22Rv1 (cell line): ENCODE results near the gene CDC42EP5.
A peak's percentile ranks its signal among the peaks of the same experiment; 100 is the strongest.

ENCODE experiments used
- H3K27ac ChIP-seq: fragments of 450-650 bp; 2 replicates; pipeline ENCODE4 v1.5.1; 2017
- ZFX ChIP-seq: fragments of 450-650 bp; IDR thresholded peaks from 2 replicates; pipeline ENCODE4 v1.6.1; 2017; ENCODE audit warnings: antibody characterized with exemption, borderline replicate concordance
- TF ChIP-seq, protein P1 (sequence below): fragments of 450-650 bp; IDR thresholded peaks from 2 replicates; pipeline ENCODE4 v1.5.1; 2017; ENCODE audit warnings: mild to moderate bottlenecking

Gene CDC42EP5

DNA sequence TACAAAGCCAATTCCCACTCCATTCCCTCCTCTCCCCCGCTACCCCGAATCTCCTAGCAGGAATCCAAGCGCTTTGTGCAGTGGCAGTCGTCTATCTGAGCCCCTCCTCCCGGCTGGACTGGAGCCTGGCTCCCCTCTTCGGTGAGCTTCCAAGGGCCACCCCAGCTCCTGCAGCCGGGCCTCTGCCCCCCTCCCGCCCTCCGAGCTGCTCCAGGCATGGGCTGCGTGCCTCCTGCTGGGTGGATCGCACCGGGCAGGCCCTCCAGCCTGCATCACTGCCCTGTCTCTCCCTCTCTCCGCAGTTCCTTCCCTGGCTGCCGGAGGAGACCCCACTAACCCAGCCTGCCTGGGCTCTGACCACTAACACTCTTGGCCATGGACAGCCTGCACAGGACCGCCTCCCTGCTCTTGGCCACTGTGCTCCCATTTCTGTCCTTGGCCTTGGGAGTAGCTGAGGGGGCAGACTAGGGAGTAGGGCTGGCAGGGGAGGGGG, 37.0 kb downstream of the CDC42EP5 start:
- no peak overlapping the region for H3K27ac ChIP-seq
- TF ChIP-seq ZFX, result no peak
- TF ChIP-seq, protein P1, sequence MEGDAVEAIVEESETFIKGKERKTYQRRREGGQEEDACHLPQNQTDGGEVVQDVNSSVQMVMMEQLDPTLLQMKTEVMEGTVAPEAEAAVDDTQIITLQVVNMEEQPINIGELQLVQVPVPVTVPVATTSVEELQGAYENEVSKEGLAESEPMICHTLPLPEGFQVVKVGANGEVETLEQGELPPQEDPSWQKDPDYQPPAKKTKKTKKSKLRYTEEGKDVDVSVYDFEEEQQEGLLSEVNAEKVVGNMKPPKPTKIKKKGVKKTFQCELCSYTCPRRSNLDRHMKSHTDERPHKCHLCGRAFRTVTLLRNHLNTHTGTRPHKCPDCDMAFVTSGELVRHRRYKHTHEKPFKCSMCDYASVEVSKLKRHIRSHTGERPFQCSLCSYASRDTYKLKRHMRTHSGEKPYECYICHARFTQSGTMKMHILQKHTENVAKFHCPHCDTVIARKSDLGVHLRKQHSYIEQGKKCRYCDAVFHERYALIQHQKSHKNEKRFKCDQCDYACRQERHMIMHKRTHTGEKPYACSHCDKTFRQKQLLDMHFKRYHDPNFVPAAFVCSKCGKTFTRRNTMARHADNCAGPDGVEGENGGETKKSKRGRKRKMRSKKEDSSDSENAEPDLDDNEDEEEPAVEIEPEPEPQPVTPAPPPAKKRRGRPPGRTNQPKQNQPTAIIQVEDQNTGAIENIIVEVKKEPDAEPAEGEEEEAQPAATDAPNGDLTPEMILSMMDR, result no peak

DNA sequence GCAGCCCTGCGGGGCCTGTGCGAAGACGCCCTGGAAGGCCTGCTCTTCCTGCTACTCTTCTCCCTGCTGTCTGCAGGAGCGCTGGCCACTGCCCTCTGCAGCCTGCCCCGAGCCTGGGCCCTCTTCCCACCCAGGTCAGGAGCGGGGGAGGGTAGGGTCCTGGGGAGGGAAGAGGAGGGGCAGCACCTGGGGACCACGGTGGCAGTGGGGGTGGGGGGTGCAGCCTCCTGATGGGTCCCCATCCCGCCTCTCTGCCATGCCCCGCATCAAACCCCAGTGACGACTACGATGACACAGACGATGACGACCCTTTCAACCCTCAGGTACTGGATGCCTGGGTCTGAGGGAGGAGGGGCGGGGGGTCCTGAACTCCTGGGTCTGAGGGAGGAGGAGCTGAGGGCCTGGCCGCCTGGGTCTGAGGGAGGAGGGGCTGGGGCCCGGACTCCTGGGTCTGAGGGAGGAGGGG, 37.5 kb downstream of the CDC42EP5 start:
- no peak overlapping the region for H3K27ac ChIP-seq
- TF ChIP-seq, protein P1, result no peak
- no peak for TF ChIP-seq ZFX

DNA sequence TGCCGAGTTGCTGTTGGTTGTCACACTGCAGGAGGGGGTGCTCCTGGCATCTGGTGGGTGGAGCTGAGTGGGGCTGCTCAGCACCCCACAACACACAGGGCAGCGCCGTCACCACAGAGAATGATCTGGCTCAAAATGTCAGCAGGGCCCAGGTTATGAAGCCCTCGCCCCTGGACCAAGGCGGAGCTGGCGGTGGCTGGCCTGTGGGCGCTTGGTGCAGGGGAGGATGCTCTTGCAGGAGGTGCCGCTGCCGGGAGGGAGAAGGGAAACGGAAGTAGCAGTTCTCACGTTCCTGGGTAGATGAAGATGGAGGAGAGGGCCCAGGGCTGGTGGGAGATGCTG, 38.3 kb downstream of the CDC42EP5 start:
- TF ChIP-seq ZFX, result no peak
- TF ChIP-seq, protein P1, result no peak
- no peak overlapping the region for H3K27ac ChIP-seq

DNA sequence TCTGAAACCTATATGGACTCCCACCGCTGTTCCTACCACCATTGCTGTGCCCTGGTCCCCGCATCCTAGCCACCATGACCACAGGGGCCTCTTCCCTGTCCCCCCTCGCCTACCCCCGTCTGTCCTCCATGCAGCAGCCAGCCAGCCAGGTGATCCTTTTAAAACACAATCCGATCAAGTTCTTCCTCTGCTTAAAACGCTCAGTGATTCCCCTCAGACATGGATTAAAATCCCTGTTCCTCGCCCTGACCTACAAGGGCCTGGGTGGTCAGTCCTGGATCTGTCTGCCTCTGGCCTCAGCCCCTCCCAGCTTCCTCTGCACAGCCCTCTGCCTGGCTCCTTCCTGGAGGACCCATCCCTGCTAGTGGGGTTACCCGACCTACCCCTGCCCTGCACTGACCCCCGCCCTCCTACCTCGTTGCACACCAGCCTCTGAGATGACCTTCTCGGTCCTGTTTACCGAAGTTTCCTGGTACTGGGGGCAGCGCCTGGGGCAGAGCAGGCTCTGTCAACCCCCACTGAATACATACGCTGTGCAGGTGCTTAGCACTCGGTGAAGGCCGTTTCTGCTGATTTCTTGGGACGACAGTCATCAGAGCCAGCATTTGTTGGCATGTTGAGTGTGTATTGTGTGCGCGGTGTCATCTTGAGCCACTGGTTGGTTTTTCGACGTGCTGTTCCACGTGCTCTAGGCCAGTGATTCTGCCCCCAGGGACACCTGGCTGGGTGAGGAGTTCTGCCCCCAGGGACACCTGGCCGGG, 38.8 kb downstream of the CDC42EP5 start:
- no peak overlapping the region for H3K27ac ChIP-seq
- TF ChIP-seq, protein P1, result no peak
- no peak for TF ChIP-seq ZFX

DNA sequence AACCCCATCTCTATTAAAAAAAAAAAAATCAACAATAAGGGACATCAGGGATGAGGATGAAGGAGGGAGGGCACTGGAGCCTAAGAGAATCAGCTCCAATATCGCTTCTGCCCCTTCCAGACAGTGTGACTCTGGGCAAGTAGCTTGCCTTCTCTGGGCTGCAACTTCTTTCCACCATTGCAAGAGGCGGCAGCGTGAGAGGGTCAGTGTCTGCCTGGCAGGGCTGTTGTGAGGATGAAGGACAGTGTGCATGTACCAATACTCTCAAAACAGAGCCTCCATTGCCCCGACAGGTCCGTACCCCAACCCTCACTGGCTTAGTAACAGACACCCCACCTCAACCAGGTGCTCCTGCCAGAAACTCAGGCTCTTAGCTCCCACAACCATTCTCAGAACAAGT, 39.4 kb downstream of the CDC42EP5 start:
- H3K27ac ChIP-seq, result no peak overlapping the region
- TF ChIP-seq, protein P1, result no peak
- no peak for TF ChIP-seq ZFX

DNA sequence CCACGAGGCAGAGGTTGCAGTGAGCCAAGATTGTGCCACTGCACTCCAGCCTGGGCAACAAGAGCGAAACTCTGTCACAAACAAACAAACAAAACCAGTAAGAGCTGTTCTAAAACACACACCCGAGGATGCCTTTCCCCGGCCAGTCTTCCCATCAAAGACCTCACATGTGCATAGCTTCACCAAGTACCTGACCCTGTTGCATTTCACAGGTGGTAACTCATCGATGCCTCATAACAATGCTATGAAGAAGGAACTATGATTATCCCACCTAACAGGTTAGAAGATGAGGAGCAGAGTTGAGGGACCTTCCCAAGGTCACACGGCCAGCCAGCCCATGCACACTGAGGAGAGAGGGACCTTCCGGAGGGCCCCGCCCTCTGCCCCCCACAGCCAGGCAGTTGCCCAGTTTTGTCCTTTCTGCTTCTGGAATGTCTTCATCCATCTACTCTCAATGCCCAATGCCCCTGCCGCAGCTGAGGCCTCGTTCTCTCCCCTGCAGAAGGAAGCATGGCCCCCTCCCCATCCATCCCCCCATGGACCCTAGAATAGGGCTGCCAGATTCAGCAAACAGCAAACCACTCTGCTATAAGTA, 40.9 kb downstream of the CDC42EP5 start:
- TF ChIP-seq, protein P1, result no peak
- TF ChIP-seq ZFX, result no peak
- H3K27ac ChIP-seq, result peak overlapping the region; percentile 82

DNA sequence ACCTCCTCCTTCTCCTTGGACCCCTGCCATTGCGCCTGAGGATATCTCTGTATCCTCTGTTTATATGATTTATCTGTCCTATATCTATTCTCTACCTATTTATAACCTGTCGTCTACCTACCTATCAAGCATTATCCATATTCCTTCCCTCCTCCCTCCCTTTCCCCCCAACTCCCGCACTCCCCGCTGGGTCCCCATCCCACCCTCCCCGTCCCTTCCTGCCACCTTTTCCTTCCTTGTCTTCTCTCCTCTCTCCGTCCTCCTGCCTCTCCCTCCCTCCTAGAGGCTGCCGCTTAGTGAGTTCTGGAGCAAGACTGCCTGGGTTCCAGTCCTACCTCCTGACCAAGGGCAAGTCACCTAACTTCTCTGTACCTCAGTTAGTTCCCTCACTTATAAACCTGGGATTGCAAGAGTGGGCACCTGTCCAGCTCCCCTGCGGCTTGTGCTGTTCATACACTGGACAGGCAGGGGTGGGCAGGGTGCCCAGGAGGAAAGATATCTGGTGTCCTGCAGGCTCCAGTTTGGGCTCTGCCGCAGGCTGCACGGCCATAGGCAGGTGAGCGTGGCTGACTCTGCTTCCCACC, 41.7 kb downstream of the CDC42EP5 start:
- peak overlapping the region; percentile 82 for H3K27ac ChIP-seq

More for the DNA sequence above, 41.7 kb downstream of the CDC42EP5 start:
- TF ChIP-seq, protein P1, result peak; percentile 15
- no peak for TF ChIP-seq ZFX
